Stimulated activated CD4-positive, alpha-beta T cell treated with anti-CD3 and anti-CD28 coated beads, Interleukin-2, amount 100 ng/mL, for 48 hours (primary cell): ENCODE results near the gene PRR18.

Source experiments
- DNase-seq, 2 donors: peaks; one replicate each; pipeline ENCODE4 v3.0.0-alpha.2; 2020

Gene PRR18

DNA sequence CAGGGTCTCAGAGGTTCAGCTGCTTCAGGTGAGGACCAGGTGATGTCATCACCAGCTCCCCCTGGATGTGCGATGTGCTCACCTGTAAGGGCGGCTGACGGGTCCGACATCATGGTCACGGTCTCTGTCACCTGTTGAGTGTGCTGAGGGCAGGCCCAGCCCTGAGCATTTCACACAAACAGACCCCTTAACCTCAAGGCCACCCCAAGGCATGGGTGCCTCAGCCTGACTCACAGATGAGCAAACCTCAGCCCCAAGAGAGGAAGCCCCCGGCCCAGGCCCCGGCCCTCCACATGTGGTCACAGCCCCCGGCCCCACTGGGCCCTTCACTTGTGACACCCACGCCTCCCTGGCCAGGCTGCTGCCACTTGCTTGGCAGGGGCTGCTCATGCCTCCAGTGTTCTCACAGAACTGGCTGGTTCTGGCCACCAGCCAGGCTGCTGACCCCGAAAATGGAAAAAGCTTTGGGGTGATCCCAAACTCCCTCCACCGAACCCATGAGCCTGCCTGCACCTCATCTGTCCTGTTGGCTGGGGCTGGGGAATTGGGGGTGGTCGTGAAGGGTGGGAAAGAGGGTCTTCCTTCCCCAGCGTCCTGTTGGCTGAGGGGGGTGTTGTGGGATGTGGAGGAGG, 33.3 kb downstream of the PRR18 start:
- DNase-seq: no peak

GRCh38 chr6:166274163-166274562, 34.0 kb downstream of the PRR18 start:
- no peak for DNase-seq

DNA sequence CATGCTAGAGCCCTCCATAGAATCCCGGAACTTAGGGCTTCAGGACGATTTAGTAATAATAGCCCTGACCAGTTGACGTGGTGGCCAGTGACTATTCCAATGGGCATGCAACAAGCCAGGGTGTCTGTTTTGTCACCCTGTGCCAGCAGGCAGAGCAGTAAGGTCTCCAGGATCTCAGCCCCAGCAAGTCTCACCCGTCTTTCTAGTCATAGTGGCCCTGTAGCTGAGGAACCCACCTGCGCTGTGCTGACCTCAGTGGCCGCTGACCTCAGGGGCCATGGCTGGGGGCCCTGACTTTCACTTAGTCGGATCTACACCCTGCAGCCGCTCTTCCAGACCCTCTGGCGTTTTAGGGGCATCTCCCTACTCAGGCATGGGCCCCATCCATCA, 36.8 kb downstream of the PRR18 start:
- no peak for DNase-seq

GRCh38 chr6:166270706-166271375, 37.4 kb downstream of the PRR18 start:
- no peak for DNase-seq

- DNase-seq: no peak
These were observed 38.7 kb downstream of the PRR18 start for GRCh38 chr6:166269301-166270039.

- DNase-seq: no peak
These were observed 39.8 kb downstream of the PRR18 start for GRCh38 chr6:166268431-166268830.

GRCh38 chr6:166267526-166267925, 40.7 kb downstream of the PRR18 start:
- DNase-seq: no peak

DNA sequence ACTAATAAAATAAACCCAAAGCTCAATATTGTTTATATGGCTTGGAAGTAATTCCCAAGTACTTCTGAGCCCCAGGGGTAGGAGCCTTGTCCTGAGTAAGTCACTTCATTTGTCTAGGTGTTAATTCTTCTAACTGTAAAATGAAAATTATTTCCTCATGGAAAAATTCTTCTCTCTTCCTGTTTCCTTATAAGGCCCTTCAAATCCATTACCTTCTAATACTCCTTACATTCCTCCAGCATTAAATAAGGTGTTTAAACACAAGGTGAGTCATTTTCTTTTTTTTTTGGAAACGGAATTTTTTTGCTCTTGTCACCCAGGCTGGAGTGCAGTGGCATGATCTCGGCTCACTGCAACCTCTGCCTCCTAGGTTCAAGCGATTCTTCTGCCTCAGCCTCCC, 41.9 kb downstream of the PRR18 start:
- no peak for DNase-seq

DNA sequence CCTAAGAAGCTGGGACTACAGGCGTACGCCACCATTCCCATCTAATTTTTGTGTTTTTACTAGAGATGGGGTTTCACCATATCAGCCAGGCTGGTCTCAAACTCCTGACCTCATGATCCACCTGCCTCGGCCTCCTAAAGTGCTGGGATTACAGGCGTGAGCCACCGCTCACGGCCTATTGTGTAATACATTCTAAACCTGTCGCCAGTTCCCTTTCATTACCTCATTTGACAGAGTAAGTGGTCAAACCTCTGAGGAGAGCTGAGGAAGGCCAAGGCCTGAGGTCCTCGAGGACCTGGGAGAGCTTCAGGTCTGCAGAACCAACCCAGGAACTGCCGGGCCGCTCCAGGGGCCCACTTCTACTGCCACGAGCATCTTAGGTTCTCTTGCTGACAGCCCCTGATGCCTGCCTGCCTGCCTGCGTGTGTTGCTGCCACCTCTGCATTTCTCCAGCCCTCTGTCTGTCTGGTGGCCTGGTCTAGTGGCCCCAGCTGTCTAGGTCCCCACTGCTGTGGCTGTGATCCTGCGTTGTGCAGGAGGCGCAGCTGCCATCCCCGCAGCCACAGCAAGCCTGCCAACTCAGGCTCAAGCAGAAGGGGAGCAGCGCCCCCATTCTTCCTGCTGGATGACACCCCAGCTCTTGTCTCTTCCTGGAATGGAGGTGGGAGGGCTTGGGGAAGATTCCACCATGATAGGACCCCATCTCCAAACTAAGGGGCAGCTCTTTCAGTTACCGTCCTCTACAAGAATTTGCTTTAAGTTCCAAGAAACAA, 45.3 kb downstream of the PRR18 start:
- no peak for DNase-seq

DNA sequence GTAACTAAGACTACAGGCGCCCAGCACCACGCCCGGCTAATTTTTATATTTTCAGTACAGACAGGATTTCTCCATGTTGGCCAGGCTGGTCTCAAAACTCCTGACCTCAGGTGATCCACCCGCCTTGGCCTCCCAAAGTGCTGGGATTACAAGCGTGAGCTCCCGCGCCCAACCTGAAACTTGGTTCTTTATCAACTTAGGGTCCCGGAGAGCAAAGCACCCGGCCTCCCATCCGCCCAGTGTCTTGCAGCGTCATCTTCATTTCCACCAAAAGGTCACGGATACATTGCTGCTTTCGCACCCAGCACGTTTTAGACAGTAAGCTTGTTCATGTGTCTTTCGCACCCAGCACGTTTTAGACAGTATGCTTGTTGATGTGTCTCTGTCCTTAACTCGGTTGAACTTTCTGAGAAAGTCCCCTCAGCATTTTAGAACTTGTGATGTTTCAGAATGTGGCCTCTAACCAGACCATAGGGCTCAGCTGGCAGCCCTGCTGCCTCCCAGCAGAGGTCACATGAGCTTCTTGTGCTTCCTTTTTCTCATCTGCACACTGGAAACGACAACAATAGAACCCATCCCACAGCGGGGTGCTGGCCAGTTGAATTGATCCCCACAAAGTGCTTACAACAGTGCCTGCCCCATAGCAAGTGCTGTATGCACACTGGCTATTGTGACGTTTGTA, 48.8 kb downstream of the PRR18 start:
- no peak for DNase-seq

- no peak for DNase-seq
These were observed 49.3 kb downstream of the PRR18 start for GRCh38 chr6:166258854-166259276.

DNA sequence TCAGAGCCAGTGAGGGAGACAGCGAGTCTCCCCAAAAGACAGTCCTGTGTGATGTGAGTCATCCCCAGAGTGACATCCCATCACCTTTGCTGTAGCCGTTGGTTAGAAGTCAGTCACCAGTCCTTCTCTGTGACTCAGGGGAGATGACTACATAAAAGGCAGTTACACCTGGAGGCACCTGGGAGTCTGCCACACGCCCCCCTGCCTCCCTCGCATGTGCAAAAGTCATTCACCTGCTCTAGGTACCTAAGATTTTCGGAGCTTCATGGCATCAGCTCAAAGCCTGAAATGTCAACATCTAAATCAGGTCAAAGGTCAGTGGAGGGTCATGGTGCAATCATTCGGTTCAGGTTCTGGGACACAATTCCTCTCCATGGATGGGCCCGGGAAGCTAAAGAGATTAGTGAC, 50.3 kb downstream of the PRR18 start:
- DNase-seq: no peak
